Fibroblast of skin of left biceps (primary cell): ENCODE measurements around the gene ABLIM2.
"Not testable (repeated sequence)": the region's sequence is repeated elsewhere in the genome, so short reads cannot be mapped to it uniquely, and the experiment has no call there.

Experiments used
- DNase-seq, 2 experiments: peaks; one replicate each; pipeline ENCODE4 v3.0.0-alpha.2; 2013; ENCODE audit warnings: low read depth in 2 of 2

The ABLIM2 gene

DNA sequence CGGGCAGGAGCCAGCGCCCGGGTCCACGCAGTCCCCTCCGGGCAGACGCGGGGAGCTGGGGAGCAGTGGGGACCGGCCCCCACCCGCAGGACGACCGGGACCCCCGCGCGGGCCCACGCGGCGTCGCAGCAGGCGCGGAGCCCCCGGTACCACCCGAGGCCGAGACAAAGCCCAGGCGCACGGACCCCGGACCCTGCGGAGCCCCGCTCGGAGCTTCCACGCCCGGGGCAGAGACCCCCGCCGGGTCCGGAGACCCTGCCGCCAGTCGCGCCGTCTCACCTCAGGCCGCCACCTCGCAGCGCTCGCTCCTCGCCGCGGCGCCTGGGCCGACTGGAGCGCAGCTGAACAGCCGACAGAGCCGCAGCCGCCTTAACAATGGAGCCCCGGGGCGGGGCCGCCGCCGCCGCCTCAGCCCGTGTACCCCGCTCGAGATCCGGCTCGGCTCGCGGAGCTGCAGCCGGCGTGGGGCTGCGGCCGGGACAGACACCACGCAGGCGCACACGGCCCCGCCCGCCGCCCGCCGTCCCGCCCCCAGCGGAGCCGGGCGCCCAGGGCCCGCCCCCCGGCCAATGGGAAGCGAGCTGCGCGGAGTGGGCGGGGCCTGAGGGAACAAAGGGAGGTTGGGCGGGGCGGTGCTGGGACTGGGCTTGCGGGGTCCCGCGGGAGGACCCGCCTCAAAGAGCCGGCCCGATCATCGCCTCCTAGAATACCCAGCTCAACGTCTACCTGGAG, 219.1 kb downstream of the ABLIM2 start, which contains the start of gene AFAP1:
Gene AFAP1, minus strand, starts transcription at position 485 of the 732 bp plus-strand sequence. CDS start 67,783 bp downstream, outside the sequence.
- peak; percentile 69 to 74 for DNase-seq

DNA sequence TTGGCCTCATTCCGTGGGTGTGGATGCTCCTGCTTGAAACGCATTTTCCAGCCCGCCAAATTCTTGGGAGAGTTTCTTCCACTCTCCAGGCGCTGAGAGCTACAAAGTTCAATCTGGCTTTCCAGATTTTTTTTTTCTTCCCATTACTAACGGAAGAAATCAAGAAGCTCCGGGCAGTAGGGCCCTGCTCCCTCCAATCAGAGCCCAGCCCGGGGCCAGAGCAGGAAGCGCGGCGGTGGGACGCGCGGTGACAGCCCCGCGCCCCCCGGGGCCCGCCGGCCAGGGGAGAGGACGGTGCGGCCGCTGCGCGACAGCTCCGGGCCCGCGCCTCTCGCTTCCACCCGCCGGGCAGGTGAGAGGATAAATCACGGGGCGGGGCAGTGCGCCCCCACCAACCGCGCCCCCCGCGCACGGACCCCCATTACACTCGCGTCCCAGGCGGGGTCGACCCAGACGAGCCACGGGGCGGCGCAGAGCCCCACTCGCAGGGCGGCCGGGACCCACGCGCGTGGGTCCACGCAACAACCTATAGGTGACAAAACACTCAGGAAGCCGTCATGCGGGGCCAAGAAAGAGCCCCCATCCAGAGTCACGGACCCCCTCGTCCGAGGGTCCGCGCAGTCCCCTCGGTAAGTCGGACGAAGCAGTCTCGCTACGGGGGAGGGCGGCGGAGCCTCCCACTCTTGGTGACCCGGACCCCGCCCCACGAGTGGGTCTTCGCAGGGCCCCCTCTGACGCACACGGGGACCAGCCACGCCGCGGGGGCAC, 219.8 kb downstream of the ABLIM2 start:
- DNase-seq = no peak

GRCh38 chr4:7938266-7938608, 220.4 kb downstream of the ABLIM2 start:
- no peak for DNase-seq

GRCh38 chr4:7937006-7937405, 221.6 kb downstream of the ABLIM2 start:
- no peak for DNase-seq

GRCh38 chr4:7933651-7934510, 224.7 kb downstream of the ABLIM2 start:
- no peak for DNase-seq

DNA sequence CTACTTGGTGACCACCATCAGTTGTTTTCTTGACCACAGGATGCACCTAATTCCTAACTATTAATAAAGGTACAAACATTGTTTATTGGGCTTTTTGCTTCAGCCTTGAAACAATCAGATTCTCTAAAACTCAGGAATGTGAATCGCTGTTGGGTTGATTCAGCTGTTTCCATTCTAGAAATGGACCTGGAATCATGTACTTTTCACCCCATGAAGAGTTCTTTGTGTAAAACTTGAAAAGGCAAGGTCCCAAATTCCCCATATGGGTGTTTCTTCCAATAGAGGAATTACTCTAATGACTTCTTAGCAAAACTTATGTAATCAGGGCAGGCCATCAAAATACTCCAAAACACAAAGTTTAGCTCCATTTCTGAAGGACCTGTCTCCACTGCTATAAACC, 226.3 kb downstream of the ABLIM2 start:
- DNase-seq = no peak

DNA sequence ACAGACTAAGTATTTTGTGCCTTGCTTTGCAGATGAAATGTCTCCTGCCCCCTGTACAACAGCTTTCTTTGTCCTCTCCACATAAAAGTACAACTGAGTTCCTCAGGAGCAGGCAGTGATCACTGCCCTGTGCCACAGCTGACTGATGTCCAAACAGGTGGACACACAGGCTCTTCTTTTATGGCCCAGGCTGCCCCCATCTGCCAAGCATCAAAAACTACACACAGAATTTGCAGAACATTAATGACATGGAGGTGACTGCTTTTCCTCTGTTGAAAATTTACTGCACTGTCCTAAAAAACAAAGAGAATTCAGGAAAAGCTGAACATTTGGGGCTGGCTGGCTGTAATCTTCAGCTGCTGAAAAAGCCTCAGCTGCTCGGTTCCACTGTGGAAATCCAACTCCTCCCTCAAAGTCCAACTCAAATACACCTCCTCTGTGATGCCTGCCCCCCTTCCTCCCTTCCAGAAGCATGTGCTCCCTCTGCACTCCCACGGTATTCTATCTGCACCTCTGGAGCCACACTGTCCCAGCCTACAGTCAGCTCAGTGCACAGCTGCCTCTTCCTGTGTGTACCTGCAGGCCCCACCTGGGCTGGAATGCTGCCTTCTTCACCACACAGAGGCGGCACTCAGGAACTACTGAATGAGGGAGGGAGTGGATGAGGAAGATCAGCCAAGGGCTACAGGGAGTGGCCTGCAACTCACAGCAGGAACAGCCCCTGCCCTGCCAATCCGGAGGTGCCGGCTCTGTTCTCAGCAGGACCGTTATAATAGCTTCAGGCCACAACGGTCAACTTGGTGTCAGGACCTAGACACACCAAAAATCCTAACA, 229.3 kb downstream of the ABLIM2 start:
- no peak for DNase-seq

- DNase-seq = no peak
Measured at GRCh38 chr4:7928711-7929110, 229.9 kb downstream of the ABLIM2 start.

- no peak for DNase-seq
Measured at GRCh38 chr4:7926822-7927221, 231.8 kb downstream of the ABLIM2 start.

DNA sequence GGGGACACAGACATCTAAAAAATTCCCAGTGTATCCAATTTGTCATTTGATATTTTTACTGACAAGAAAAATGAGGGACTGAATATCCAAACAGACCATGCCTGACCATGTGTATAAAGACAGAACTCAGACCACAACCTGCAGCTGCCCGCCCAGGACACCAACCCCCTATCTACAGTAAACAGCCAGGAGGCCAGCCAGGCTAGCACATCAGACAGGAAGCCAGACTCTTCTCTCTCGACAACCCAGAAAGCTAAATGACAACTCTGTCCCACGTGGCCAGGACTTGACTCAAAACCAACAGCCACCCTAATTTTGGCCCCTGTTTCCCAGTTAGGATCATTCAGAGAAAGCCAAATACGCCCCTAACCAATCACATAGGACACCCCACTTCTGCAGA, 234.0 kb downstream of the ABLIM2 start:
- no peak for DNase-seq

GRCh38 chr4:7924163-7924562, 234.4 kb downstream of the ABLIM2 start:
- no peak for DNase-seq

GRCh38 chr4:7922466-7922865, 236.1 kb downstream of the ABLIM2 start:
- no peak for DNase-seq

- no peak for DNase-seq
Measured at GRCh38 chr4:7918981-7919380, 239.6 kb downstream of the ABLIM2 start.

- DNase-seq = not testable (repeated sequence)
Measured at GRCh38 chr4:7918187-7918586, 240.4 kb downstream of the ABLIM2 start.

GRCh38 chr4:7917669-7918068, 240.9 kb downstream of the ABLIM2 start:
- no peak for DNase-seq

DNA sequence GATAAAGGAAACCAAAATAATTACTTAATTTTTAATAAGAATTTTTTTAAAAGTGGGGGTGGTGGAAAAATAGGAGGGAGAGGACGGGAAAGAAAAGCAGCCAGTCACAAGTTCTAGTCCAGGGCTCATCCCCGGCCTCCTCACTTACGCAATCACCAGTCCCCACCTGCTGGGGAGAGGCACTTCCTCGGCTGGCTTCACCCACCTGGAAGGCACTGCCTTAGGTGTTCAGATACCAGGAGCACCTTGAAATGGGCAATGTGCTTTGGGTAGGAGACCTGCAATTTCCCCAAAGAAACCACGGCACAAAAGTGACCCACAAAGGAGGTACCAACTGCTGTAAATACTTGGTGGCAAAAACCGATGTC, 242.8 kb downstream of the ABLIM2 start:
- no peak for DNase-seq
